GM23338 (cell line): ENCODE measurements around the gene PACSIN1. TPM values are rescaled to one million over a fixed set of nuclear protein-coding genes. Genes with fewer than 3 reads are reported as not detected.

Experiments used
- ATAC-seq: fragments of 200-7000 bp; cut with Tn5 transposase; 3 replicates; pipeline ENCODE4 v1.9.1; 2020
- DNase-seq: peaks from one replicate; pipeline ENCODE4 v3.0.0-alpha.2; 2015; ENCODE audit warnings: low spot score
- H2AFZ ChIP-seq: fragments of 200-600 bp; sonication (generic); 2 replicates; pipeline ENCODE4 v1.8.0; 2016; ENCODE audit warnings: antibody characterized with exemption, mild to moderate bottlenecking, moderate library complexity
- H3F3A ChIP-seq: fragments of 200-600 bp; sonication (generic); replicated peaks from 2 replicates; pipeline ENCODE4 v1.8.0; 2017; ENCODE audit warnings: antibody characterized with exemption, mixed run types, low read depth
- H3K27ac ChIP-seq: fragments of 200-600 bp; sonication (generic); 2 replicates; pipeline ENCODE4 v1.6.1; 2016; ENCODE audit warnings: low read depth
- H3K27me3 ChIP-seq: fragments of 200-600 bp; sonication (generic); 2 replicates; pipeline ENCODE4 v1.8.0; 2016; ENCODE audit warnings: mild to moderate bottlenecking, mixed run types, moderate library complexity; ENCODE audit not compliant: insufficient read depth
- H3K36me3 ChIP-seq: fragments of 200-600 bp; sonication (generic); 2 replicates; pipeline ENCODE4 v1.8.0; 2016; ENCODE audit warnings: mild to moderate bottlenecking; ENCODE audit not compliant: insufficient read depth
- H3K4me1 ChIP-seq: fragments of 200-600 bp; sonication (generic); 2 replicates; pipeline ENCODE4 v1.8.0; 2016; ENCODE audit warnings: mild to moderate bottlenecking, moderate library complexity; ENCODE audit not compliant: insufficient read depth
- H3K4me2 ChIP-seq: fragments of 200-600 bp; sonication (generic); 2 replicates; pipeline ENCODE4 v1.7.1; 2017; ENCODE audit warnings: mixed run types
- H3K4me3 ChIP-seq: fragments of 200-600 bp; sonication (generic); 2 replicates; pipeline ENCODE4 v1.6.1; 2016; ENCODE audit warnings: mixed run types
- H3K79me2 ChIP-seq: fragments of 200-600 bp; sonication (generic); replicated peaks from 2 replicates; pipeline ENCODE4 v1.8.0; 2017; ENCODE audit warnings: mild to moderate bottlenecking; ENCODE audit not compliant: insufficient read depth
- H3K9me2 ChIP-seq: fragments of 200-600 bp; sonication (generic); 2 replicates; pipeline ENCODE4 v1.8.0; 2017; ENCODE audit not compliant: insufficient read depth
- H4K20me1 ChIP-seq: fragments of 200-600 bp; sonication (generic); replicated peaks from 2 replicates; pipeline ENCODE4 v1.8.0; 2017; ENCODE audit warnings: mild to moderate bottlenecking; ENCODE audit not compliant: insufficient read depth
- H3K27ac Mint-ChIP-seq: 2 replicates; pipeline ENCODE4 v1.8.0; 2020; ENCODE audit warnings: inconsistent platforms, mild to moderate bottlenecking, moderate library complexity, mixed read lengths
- H3K27me3 Mint-ChIP-seq: 3 replicates; pipeline ENCODE4 v1.8.0; 2022; ENCODE audit warnings: low read depth, mild to moderate bottlenecking, moderate library complexity, mixed read lengths, inconsistent platforms; ENCODE audit not compliant: insufficient read depth, poor library complexity
- H3K36me3 Mint-ChIP-seq: 3 replicates; pipeline ENCODE4 v1.8.0; 2021; ENCODE audit warnings: low read depth, mild to moderate bottlenecking, inconsistent platforms, moderate library complexity, mixed read lengths
- H3K4me1 Mint-ChIP-seq: 3 replicates; pipeline ENCODE4 v1.8.0; 2020; ENCODE audit warnings: mild to moderate bottlenecking, inconsistent platforms, mixed read lengths
- H3K4me3 Mint-ChIP-seq: 3 replicates; pipeline ENCODE4 v1.8.0; 2021; ENCODE audit warnings: moderate library complexity, mild to moderate bottlenecking, inconsistent platforms, mixed read lengths
- H3K9me3 Mint-ChIP-seq: 3 replicates; pipeline ENCODE4 v1.8.0; 2020; ENCODE audit warnings: moderate library complexity, mild to moderate bottlenecking, inconsistent platforms, mixed read lengths
- CREB1 ChIP-seq: fragments of 250-450 bp; sonication (Bioruptor Pico); IDR thresholded peaks from 2 replicates; pipeline ENCODE4 v1.5.0; 2020; ENCODE audit warnings: low read depth, mild to moderate bottlenecking, moderate library complexity
- JUNB ChIP-seq: IDR thresholded peaks from one replicate; pipeline ENCODE4 v1.6.1; 2016; ENCODE audit warnings: antibody characterized with exemption; ENCODE audit not compliant: unreplicated experiment
- NANOG ChIP-seq: IDR thresholded peaks from 2 replicates; pipeline ENCODE4 v1.6.1; 2016; ENCODE audit warnings: antibody characterized with exemption, borderline replicate concordance
- REST ChIP-seq: IDR thresholded peaks from one replicate; pipeline ENCODE4 v1.6.1; 2018; ENCODE audit warnings: antibody characterized with exemption; ENCODE audit not compliant: unreplicated experiment
- ZNF462 ChIP-seq: fragments of 250-450 bp; sonication (Bioruptor Pico); IDR thresholded peaks from 2 replicates; pipeline ENCODE4 v1.5.0; 2020; ENCODE audit warnings: mild to moderate bottlenecking, moderate library complexity
- polyA plus RNA-seq: library from polyadenylated mRNA; unstranded; fragments of >200 nt; fragmentation: Nextera tagmentation; extraction: Ambion mirVana; gene quantifications from 2 replicates; pipeline ENCODE4 v1.2.1, GENCODE V29; 2016
- total RNA-seq: library from RNA; depleted of rRNA; stranded (reverse); fragments of >200 nt; shearing (Covaris generic); gene quantifications from 2 replicates; pipeline ENCODE4 v1.2.3, GENCODE V29; 2014

Gene PACSIN1
- total and polyA plus RNA-seq, 2 experiments from 2014 or later: 5.2 to 8.7 TPM

- TF ChIP-seq ZNF462 (CRISPR knock-in tag) (no peak), JUNB (no peak), NANOG (no peak), CREB1 (CRISPR knock-in tag) (no peak), REST (no peak)
- no peaks in the 10 kb centered on the region for H3K36me3 Mint-ChIP-seq
- peaks cover 28% of the 10 kb centered on the region for H3K4me1 Mint-ChIP-seq
- H3K27ac Mint-ChIP-seq: no peak overlapping the region
- Histone ChIP-seq H3K36me3 (no peaks in the 10 kb centered on the region), H3F3A (no peaks in the 10 kb centered on the region), H3K9me2 (no peaks in the 10 kb centered on the region), H3K79me2 (no peaks in the 10 kb centered on the region), H4K20me1 (0 out of 2 replicates have a peak, but pooled peaks cover 3% of the 10 kb centered on the region), H3K27me3 (no peaks in the 10 kb centered on the region), H3K27ac (no peak overlapping the region), H3K4me3 (no peak overlapping the region), H2AFZ (no peak overlapping the region), H3K4me2 (no peak overlapping the region), H3K4me1 (peaks cover 15% of the 10 kb centered on the region)
- peaks cover 16% of the 10 kb centered on the region for H3K27me3 Mint-ChIP-seq
- DNase-seq: no peak
- H3K4me3 Mint-ChIP-seq: no peak overlapping the region
- H3K9me3 Mint-ChIP-seq: no peaks in the 10 kb centered on the region; the same call in 1 of the 3 replicates
- peak; percentile 11 for ATAC-seq
Observed at GRCh38 chr6:34572021-34572420, 106.1 kb downstream of the PACSIN1 start.
